GM12878 (cell line): ENCODE data around the gene CD7. TPM values are rescaled to one million over a fixed set of nuclear protein-coding genes. Genes with fewer than 3 reads are reported as not detected.

Experiments
- ATAC-seq: fragments of 200-7000 bp; cut with Tn5 transposase; 3 replicates; pipeline ENCODE4 v1.9.1; 2020; ENCODE audit warnings: mild to moderate bottlenecking, moderate library complexity
- BruUV-seq: library from RNA; stranded (reverse); fragments of 400-500 nt; replicated peaks from 2 replicates; lab custom pipeline; 2021; lab: Mats Ljungman, UMichigan
- CTCF ChIA-PET: fragments of 300-600 bp; sonication (Branson Sonifier 250); formaldehyde crosslinking; extraction: SDS; loops from one replicate; lab custom pipeline; 2021; ENCODE audit warnings: inconsistent platforms; lab: Yijun Ruan, JAX
- POLR2A ChIA-PET: fragments of 350-600 bp; formaldehyde crosslinking; extraction: SDS; loops from one replicate; lab custom pipeline; 2021; ENCODE audit warnings: inconsistent platforms; lab: Charles Lee
- RAD21 ChIA-PET: fragments of 300-600 bp; sonication (Branson Sonifier 250); formaldehyde crosslinking; loops from one replicate; lab custom pipeline; 2023; ENCODE audit warnings: antibody characterized with exemption; ENCODE audit not compliant: unreplicated experiment; lab: Charles Lee
- SMC1A ChIA-PET: fragments of 300-600 bp; sonication (Branson Sonifier 250); formaldehyde crosslinking; loops from one replicate; lab custom pipeline; 2023; ENCODE audit not compliant: unreplicated experiment, uncharacterized antibody; lab: Charles Lee
- DNase-seq: peaks from one replicate; pipeline ENCODE4 v3.0.0-alpha.2; 2011; ENCODE audit warnings: low read depth, low spot score
- FAIRE-seq: peaks from 3 replicates; lab custom pipeline; 2011; peaks lifted over from hg19 to GRCh38; lab: Jason Lieb, UNC
- H2AFZ ChIP-seq: 2 replicates; pipeline ENCODE4 v1.6.0; 2011; ENCODE audit warnings: low read depth, low read length, control low read depth; ENCODE audit not compliant: control insufficient read depth
- H3K27ac ChIP-seq: 2 replicates; pipeline ENCODE4 v1.5.1; 2011; ENCODE audit warnings: control low read depth; ENCODE audit not compliant: control insufficient read depth, insufficient read depth
- H3K27me3 ChIP-seq, 2 experiments: replicated peaks in 1 of 2; 2 replicates each; pipeline versions ENCODE4 v1.6.0 to v1.6.1; 2011; ENCODE audit warnings: low read length in 1 of 2; ENCODE audit not compliant: control insufficient read depth in 2 of 2, insufficient read depth in 2 of 2
- H3K36me3 ChIP-seq, 2 experiments: 2 replicates each; pipeline ENCODE4 v1.5.1; 2011; ENCODE audit warnings: low read length in 1 of 2; ENCODE audit not compliant: control insufficient read depth in 2 of 2, insufficient read depth in 2 of 2
- H3K4me1 ChIP-seq: 2 replicates; pipeline ENCODE4 v1.6.1; 2011; ENCODE audit warnings: mild to moderate bottlenecking, low read length, moderate library complexity, mixed read lengths; ENCODE audit not compliant: control insufficient read depth, insufficient read depth
- H3K4me2 ChIP-seq: 2 replicates; pipeline ENCODE4 v1.6.0; 2011; ENCODE audit warnings: control low read depth; ENCODE audit not compliant: control insufficient read depth, insufficient read depth
- H3K4me3 ChIP-seq: fragments of 200-600 bp; sonication (generic); 2 replicates; pipeline ENCODE4 v1.5.1; 2016
- H3K79me2 ChIP-seq: 2 replicates; pipeline ENCODE4 v1.6.0; 2011; ENCODE audit warnings: low read length; ENCODE audit not compliant: control insufficient read depth, insufficient read depth
- H3K9ac ChIP-seq: 2 replicates; pipeline ENCODE4 v1.8.0; 2011; ENCODE audit warnings: low read length, control low read depth, mixed read lengths; ENCODE audit not compliant: control insufficient read depth, insufficient read depth
- H3K9me3 ChIP-seq: replicated peaks from 3 replicates; pipeline ENCODE4 v1.5.1; 2011; ENCODE audit warnings: mild to moderate bottlenecking, low read length; ENCODE audit not compliant: control insufficient read depth, insufficient read depth
- H4K20me1 ChIP-seq: 2 replicates; pipeline ENCODE4 v1.6.0; 2011; ENCODE audit not compliant: control insufficient read depth, insufficient read depth
- DPF2 ChIP-seq: fragments of 450-650 bp; IDR thresholded peaks from 2 replicates; pipeline ENCODE4 v1.6.1; 2017; ENCODE audit warnings: mild to moderate bottlenecking
- IRF4 ChIP-seq: IDR thresholded peaks from 2 replicates; pipeline ENCODE4 v1.6.1; 2011; ENCODE audit warnings: low read depth, low read length
- MLLT1 ChIP-seq: fragments of 450-650 bp; IDR thresholded peaks from 2 replicates; pipeline ENCODE4 v1.6.1; 2016; ENCODE audit warnings: mild to moderate bottlenecking
- NBN ChIP-seq: fragments of 450-650 bp; IDR thresholded peaks from 2 replicates; pipeline ENCODE4 v1.6.1; 2016
- POLR2A ChIP-seq: IDR thresholded peaks from 2 replicates; pipeline ENCODE4 v1.6.1; 2011; ENCODE audit warnings: low read depth, mild to moderate bottlenecking, low read length
- RAD21 ChIP-seq: IDR thresholded peaks from 2 replicates; pipeline ENCODE4 v1.6.1; 2011; ENCODE audit warnings: mild to moderate bottlenecking, low read depth, low read length, moderate library complexity; ENCODE audit not compliant: insufficient read depth
- WGBS: methylation state at CpG from one replicate; pipeline ENCODE4 v1.1.6; 2016; ENCODE audit warnings: low lambda C conversion rate; ENCODE audit not compliant: insufficient replicate concordance, insufficient coverage; ENCODE audit errors: missing lambda C conversion rate; 5-methylcytosine and 5-hydroxymethylcytosine counted together
- in situ Hi-C: fragments of 300-500 bp; cut with MboI; formaldehyde crosslinking; loops from 9 replicates; pipeline ENCODE4 v1.14.3; 2018; ENCODE audit warnings: mixed read lengths
- intact Hi-C: fragments of 100-400 bp; cut with micrococcal nuclease; formaldehyde crosslinking; loops from one replicate; pipeline ENCODE4 v1.14.2; 2022; ENCODE audit not compliant: unreplicated experiment
- polyA plus RNA-seq, 11 experiments: library from polyadenylated mRNA; depleted of rRNA in 4 of 11; unstranded in 6 of 11; stranded (reverse) in 5 of 11; fragments of >200 nt; fragmentation: Nextera tagmentation in 4 of 11; fragmentation: Illumina TruSeq in 1 of 11; extraction: Ambion mirVana in 4 of 11; extraction: Trizol in 1 of 11; gene quantifications; 1 replicate in 1 of 11; 2 replicates in 10 of 11; pipeline versions ENCODE4 v1.2.1 to v1.2.3, GENCODE V29; 2011 to 2016; ENCODE audit warnings: inconsistent platforms in 2 of 11, missing spikeins in 2 of 11, low read depth in 1 of 11
- total RNA-seq, 4 experiments: library from RNA; depleted of rRNA in 3 of 4; stranded (reverse); fragments of >200 nt in 3 of 4; fragmentation: Illumina TruSeq in 1 of 4; extraction: Trizol in 1 of 4; gene quantifications; 2 replicates each; pipeline versions ENCODE4 v1.2.1 to v1.2.3, GENCODE V29; 2013 to 2021

The CD7 gene
- total and polyA plus RNA-seq, 10 of the 15 experiments (the other 5 are each of a cell fraction or from before 2014, with no cell fraction given), result 0.33 TPM; not detected in 9

- POLR2A ChIA-PET, result interaction anchor here (0.7 kb wide), 1 partner anchor 182 kb away, joined by 3 read pairs; no protein-coding TSS in a partner anchor
- intact Hi-C loops, result no loop called here
- peak overlapping the region; percentile 91 for H3K4me2 ChIP-seq
These were observed 46.0 kb downstream of the CD7 start for GRCh38 chr17:82271401-82271800.

More at GRCh38 chr17:82271401-82271800, 46.0 kb downstream of the CD7 start:
- FAIRE-seq, result no peak
- in situ Hi-C loops, result no loop called here
- H3K9ac ChIP-seq, result no peak overlapping the region
- peaks cover 12% of the 10 kb centered on the region for H3K4me1 ChIP-seq
- H3K27me3 ChIP-seq, result no peaks in the 10 kb centered on the region
- H3K4me3 ChIP-seq, result peak overlapping the region; percentile 27; the same call in 1 of the 2 replicates
- peak; percentile 46; the same call in 1 of the 2 replicates for TF ChIP-seq POLR2A
- no peak for TF ChIP-seq NBN
- TF ChIP-seq DPF2, result no peak
- no peak for TF ChIP-seq RAD21
- no peak for TF ChIP-seq MLLT1
- no peak for TF ChIP-seq IRF4
- TF ChIP-seq, all 136 proteins: peak for 1
- Histone ChIP-seq H3K79me2 (peaks cover 66% of the 10 kb centered on the region), H4K20me1 (peaks cover 25% of the 10 kb centered on the region), H3K27ac (no peak overlapping the region), H3K36me3 (peaks cover 15 to 21% of the 10 kb centered on the region in 2 experiments), H2AFZ (no peak overlapping the region), H3K9me3 (no peaks in the 10 kb centered on the region)
- 69% methylated on average over 6 of the region's 6 CpGs for WGBS
- DNase-seq (no peak), ATAC-seq (no peak)
- CTCF ChIA-PET, result no interaction called here
- RAD21 ChIA-PET, result interaction anchor here (0.6 to 1.4 kb wide), 2 partner anchors 30 to 147 kb away, joined by 4 to 5 read pairs; no protein-coding TSS in a partner anchor
- SMC1A ChIA-PET, result no interaction called here
- BruUV-seq, result TSS peak; percentile 50
